HG02759 (cell line): ENCODE measurements around the gene ACVR1B.
"Not testable (repeated sequence)": the region's sequence is repeated elsewhere in the genome, so short reads cannot be mapped to it uniquely, and the experiment has no call there.

Experiments used
- ATAC-seq: cut with Tn5 transposase; IDR thresholded peaks from one replicate; pipeline ENCODE4 v1.9.1; 2021; ENCODE audit warnings: mild to moderate bottlenecking, moderate library complexity; ENCODE audit not compliant: unreplicated experiment

Gene ACVR1B

GRCh38 chr12:51969643-51970042 lies 18.1 kb downstream of the ACVR1B start:
- no peak for ATAC-seq

- ATAC-seq = peak; percentile 92
Observed at GRCh38 chr12:51970904-51971646, 19.6 kb downstream of the ACVR1B start.

- ATAC-seq = no peak
Observed at GRCh38 chr12:51971679-51972421, 20.4 kb downstream of the ACVR1B start.

GRCh38 chr12:51972422-51972812 lies 20.9 kb downstream of the ACVR1B start:
- ATAC-seq = no peak

- ATAC-seq = no peak
Observed at GRCh38 chr12:51972849-51973273, 21.4 kb downstream of the ACVR1B start.

GRCh38 chr12:51973560-51973959 lies 22.1 kb downstream of the ACVR1B start:
- no peak for ATAC-seq

GRCh38 chr12:51974646-51975045 lies 23.1 kb downstream of the ACVR1B start:
- ATAC-seq = no peak

GRCh38 chr12:51975196-51975595 lies 23.7 kb downstream of the ACVR1B start:
- ATAC-seq = no peak

GRCh38 chr12:51976376-51977160 lies 25.1 kb downstream of the ACVR1B start:
- ATAC-seq = no peak

- ATAC-seq = no peak
Observed at GRCh38 chr12:51977320-51977753, 25.8 kb downstream of the ACVR1B start.

- not testable (repeated sequence) for ATAC-seq
Observed at GRCh38 chr12:51979306-51979705, 27.8 kb downstream of the ACVR1B start.

GRCh38 chr12:51980051-51980808 lies 28.7 kb downstream of the ACVR1B start:
- peak; percentile 85 for ATAC-seq

GRCh38 chr12:51980809-51981127 lies 29.3 kb downstream of the ACVR1B start:
- no peak for ATAC-seq

GRCh38 chr12:51984657-51985056 lies 33.2 kb downstream of the ACVR1B start:
- no peak for ATAC-seq

- no peak for ATAC-seq
Observed at GRCh38 chr12:51985154-51985835, 33.8 kb downstream of the ACVR1B start.

GRCh38 chr12:51986834-51987233 lies 35.3 kb downstream of the ACVR1B start:
- ATAC-seq = no peak

GRCh38 chr12:51992246-51992645 lies 40.7 kb downstream of the ACVR1B start:
- ATAC-seq = no peak

GRCh38 chr12:51994539-51994820 lies 43.0 kb downstream of the ACVR1B start:
- no peak for ATAC-seq

GRCh38 chr12:51994959-51995358 lies 43.5 kb downstream of the ACVR1B start:
- no peak for ATAC-seq

- no peak for ATAC-seq
Observed at GRCh38 chr12:51997136-51997535, 45.6 kb downstream of the ACVR1B start.
